T follicular helper cell (primary cell): Measurements from ENCODE around the gene CHAF1A.

Experiments used
- DNase-seq: peaks from one replicate; pipeline ENCODE4 v3.0.0-alpha.2; 2020; ENCODE audit warnings: low read depth

The CHAF1A gene

GRCh38 chr19:4367336-4367723, 35.1 kb upstream of the CHAF1A start:
- DNase-seq, result no peak

GRCh38 chr19:4367781-4368127, 34.7 kb upstream of the CHAF1A start:
- DNase-seq, result no peak

- DNase-seq, result no peak
Measured at GRCh38 chr19:4368128-4368820, 34.2 kb upstream of the CHAF1A start.

GRCh38 chr19:4369109-4369887, 33.1 kb upstream of the CHAF1A start:
- DNase-seq, result peak; percentile 48

- DNase-seq, result peak; percentile 59
Measured at GRCh38 chr19:4369888-4370260, 32.6 kb upstream of the CHAF1A start.

GRCh38 chr19:4370418-4371041, 31.9 kb upstream of the CHAF1A start:
- no peak for DNase-seq

- no peak for DNase-seq
Measured at GRCh38 chr19:4371247-4372164, 30.9 kb upstream of the CHAF1A start.

GRCh38 chr19:4372165-4373012, 30.1 kb upstream of the CHAF1A start:
- DNase-seq, result no peak

- no peak for DNase-seq
Measured at GRCh38 chr19:4373013-4373367, 29.4 kb upstream of the CHAF1A start.

- DNase-seq, result no peak
Measured at GRCh38 chr19:4373601-4374497, 28.6 kb upstream of the CHAF1A start.

- no peak for DNase-seq
Measured at GRCh38 chr19:4374498-4375163, 27.8 kb upstream of the CHAF1A start.

- DNase-seq, result no peak
Measured at GRCh38 chr19:4375164-4376027, 27.0 kb upstream of the CHAF1A start.

GRCh38 chr19:4376028-4376670, 26.3 kb upstream of the CHAF1A start:
- DNase-seq, result no peak

GRCh38 chr19:4376671-4376990, 25.8 kb upstream of the CHAF1A start:
- DNase-seq, result no peak

- DNase-seq, result no peak
Measured at GRCh38 chr19:4376991-4377781, 25.3 kb upstream of the CHAF1A start.

- no peak for DNase-seq
Measured at GRCh38 chr19:4378886-4379285, 23.6 kb upstream of the CHAF1A start.
